OCI-LY1 (cell line): ENCODE data around the gene BET1.

Source experiments
- H2AFZ ChIP-seq: fragments of 200-600 bp; sonication (generic), shearing (Covaris generic); 2 replicates; pipeline ENCODE4 v1.6.0; 2014; ENCODE audit warnings: antibody characterized with exemption, mild to moderate bottlenecking, low read length
- H3F3A ChIP-seq: fragments of 200-600 bp; sonication (generic), shearing (Covaris generic); 2 replicates; pipeline ENCODE4 v1.6.0; 2014; ENCODE audit warnings: mild to moderate bottlenecking, antibody characterized with exemption, low read length, moderate library complexity; ENCODE audit not compliant: insufficient read depth
- H3K27ac ChIP-seq: fragments of 200-600 bp; sonication (generic); 2 replicates; pipeline ENCODE4 v1.5.1; 2014; ENCODE audit warnings: low read length, mixed run types, mild to moderate bottlenecking, low read depth; ENCODE audit not compliant: poor library complexity, severe bottlenecking
- H3K27me3 ChIP-seq: fragments of 200-600 bp; sonication (generic); 2 replicates; pipeline ENCODE4 v1.6.0; 2014; ENCODE audit warnings: antibody characterized with exemption, mild to moderate bottlenecking, low read length, moderate library complexity; ENCODE audit not compliant: insufficient read depth
- H3K36me3 ChIP-seq: fragments of 200-600 bp; sonication (generic); 2 replicates; pipeline ENCODE4 v1.6.1; 2014; ENCODE audit warnings: mild to moderate bottlenecking, antibody characterized with exemption, low read length, moderate library complexity, mixed read lengths; ENCODE audit not compliant: insufficient read depth
- H3K4me1 ChIP-seq: fragments of 200-600 bp; sonication (generic); 2 replicates; pipeline ENCODE4 v1.5.1; 2014; ENCODE audit warnings: mild to moderate bottlenecking, low read length, moderate library complexity; ENCODE audit not compliant: insufficient read depth, severe bottlenecking
- H3K4me2 ChIP-seq: fragments of 200-600 bp; sonication (generic), shearing (Covaris generic); 2 replicates; pipeline ENCODE4 v1.6.1; 2014; ENCODE audit warnings: low read length
- H3K4me3 ChIP-seq: fragments of 200-600 bp; sonication (generic); 2 replicates; pipeline ENCODE4 v1.5.1; 2014; ENCODE audit warnings: low read length, low read depth, mild to moderate bottlenecking, mixed read lengths; ENCODE audit not compliant: poor library complexity, severe bottlenecking
- H3K79me2 ChIP-seq: fragments of 200-600 bp; shearing (Covaris generic); 2 replicates; pipeline ENCODE4 v1.6.1; 2016; ENCODE audit warnings: mixed run types, low read length, mixed read lengths; ENCODE audit not compliant: insufficient read depth
- H3K9ac ChIP-seq: fragments of 200-600 bp; sonication (generic), shearing (Covaris generic); 2 replicates; pipeline ENCODE4 v1.6.1; 2014; ENCODE audit warnings: mild to moderate bottlenecking, low read length, mixed read lengths
- H3K9me2 ChIP-seq: fragments of 200-600 bp; sonication (generic), shearing (Covaris generic); 2 replicates; pipeline ENCODE4 v1.6.1; 2014; ENCODE audit warnings: low read depth, mild to moderate bottlenecking, low read length, mixed read lengths
- H3K9me3 ChIP-seq: fragments of 200-600 bp; shearing (Covaris generic); 2 replicates; pipeline ENCODE4 v1.6.1; 2014; ENCODE audit warnings: low read length, mixed read lengths
- H4K20me1 ChIP-seq: fragments of 200-600 bp; sonication (generic), shearing (Covaris generic); 2 replicates; pipeline ENCODE4 v1.6.0; 2016; ENCODE audit warnings: mild to moderate bottlenecking, low read length; ENCODE audit not compliant: insufficient read depth
- EZH2 ChIP-seq: fragments of 200-600 bp; sonication (generic), shearing (Covaris generic); IDR thresholded peaks from 2 replicates; pipeline ENCODE4 v1.8.0; 2017; ENCODE audit warnings: borderline replicate concordance, mixed run types, mild to moderate bottlenecking, antibody characterized with exemption, low read length, moderate library complexity, mixed read lengths
- TF ChIP-seq, protein P1 (sequence below): fragments of 200-600 bp; sonication (generic), shearing (Covaris generic); IDR thresholded peaks from 2 replicates; pipeline ENCODE4 v1.5.1; 2017; ENCODE audit warnings: mild to moderate bottlenecking, antibody characterized with exemption, low read length, moderate library complexity, mixed read lengths

The BET1 gene

DNA sequence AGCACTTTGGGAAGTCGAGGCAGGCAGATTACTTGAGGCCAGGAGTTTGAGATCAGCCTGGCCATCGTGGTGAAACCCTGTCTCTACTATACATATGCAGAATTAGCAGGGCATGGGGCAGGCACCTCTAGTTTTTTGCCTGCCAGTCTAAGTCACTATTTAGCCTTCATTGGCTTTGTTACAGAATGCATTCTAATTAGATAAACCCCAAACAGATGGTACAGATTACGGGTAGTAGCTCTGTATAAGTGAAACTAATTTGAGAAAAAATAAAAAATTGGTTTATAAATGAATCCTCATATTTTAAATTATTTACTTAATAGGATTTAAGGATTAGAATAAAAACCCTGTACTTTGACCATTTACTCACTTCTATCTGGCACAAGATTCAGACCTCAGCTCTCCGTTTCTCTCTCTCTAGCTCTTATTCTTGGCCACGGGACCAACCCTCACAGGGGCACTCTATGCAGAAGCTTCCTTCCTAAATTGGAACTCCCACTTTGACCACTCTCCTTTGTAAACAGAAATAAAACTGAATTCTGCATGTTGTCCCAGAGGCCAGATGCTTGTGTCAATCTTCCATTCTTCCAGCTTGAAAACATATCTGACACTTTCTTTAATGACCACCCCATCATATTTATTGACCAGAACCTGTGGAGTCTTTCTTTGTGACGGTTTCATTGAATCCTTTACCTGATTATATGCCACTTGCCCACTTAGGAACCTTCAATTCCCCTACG lies 26.8 kb downstream of the BET1 start:
- H3K4me1 ChIP-seq: peaks cover 19% of the 10 kb centered on the region
- no peaks in the 10 kb centered on the region for H4K20me1 ChIP-seq
- no peak overlapping the region; the same call in 1 of the 2 replicates for H2AFZ ChIP-seq
- no peaks in the 10 kb centered on the region for H3K9me3 ChIP-seq
- H3K4me3 ChIP-seq: no peak overlapping the region
- no peaks in the 10 kb centered on the region for H3K36me3 ChIP-seq
- no peaks in the 10 kb centered on the region for H3F3A ChIP-seq
- H3K27ac ChIP-seq: no peak overlapping the region
- H3K9ac ChIP-seq: no peak overlapping the region
- H3K4me2 ChIP-seq: no peak overlapping the region
- H3K79me2 ChIP-seq: no peaks in the 10 kb centered on the region
- no peaks in the 10 kb centered on the region for H3K27me3 ChIP-seq
- TF ChIP-seq, protein P1, sequence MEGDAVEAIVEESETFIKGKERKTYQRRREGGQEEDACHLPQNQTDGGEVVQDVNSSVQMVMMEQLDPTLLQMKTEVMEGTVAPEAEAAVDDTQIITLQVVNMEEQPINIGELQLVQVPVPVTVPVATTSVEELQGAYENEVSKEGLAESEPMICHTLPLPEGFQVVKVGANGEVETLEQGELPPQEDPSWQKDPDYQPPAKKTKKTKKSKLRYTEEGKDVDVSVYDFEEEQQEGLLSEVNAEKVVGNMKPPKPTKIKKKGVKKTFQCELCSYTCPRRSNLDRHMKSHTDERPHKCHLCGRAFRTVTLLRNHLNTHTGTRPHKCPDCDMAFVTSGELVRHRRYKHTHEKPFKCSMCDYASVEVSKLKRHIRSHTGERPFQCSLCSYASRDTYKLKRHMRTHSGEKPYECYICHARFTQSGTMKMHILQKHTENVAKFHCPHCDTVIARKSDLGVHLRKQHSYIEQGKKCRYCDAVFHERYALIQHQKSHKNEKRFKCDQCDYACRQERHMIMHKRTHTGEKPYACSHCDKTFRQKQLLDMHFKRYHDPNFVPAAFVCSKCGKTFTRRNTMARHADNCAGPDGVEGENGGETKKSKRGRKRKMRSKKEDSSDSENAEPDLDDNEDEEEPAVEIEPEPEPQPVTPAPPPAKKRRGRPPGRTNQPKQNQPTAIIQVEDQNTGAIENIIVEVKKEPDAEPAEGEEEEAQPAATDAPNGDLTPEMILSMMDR: no peak
- TF ChIP-seq EZH2: no peak
- H3K9me2 ChIP-seq: no peaks in the 10 kb centered on the region

DNA sequence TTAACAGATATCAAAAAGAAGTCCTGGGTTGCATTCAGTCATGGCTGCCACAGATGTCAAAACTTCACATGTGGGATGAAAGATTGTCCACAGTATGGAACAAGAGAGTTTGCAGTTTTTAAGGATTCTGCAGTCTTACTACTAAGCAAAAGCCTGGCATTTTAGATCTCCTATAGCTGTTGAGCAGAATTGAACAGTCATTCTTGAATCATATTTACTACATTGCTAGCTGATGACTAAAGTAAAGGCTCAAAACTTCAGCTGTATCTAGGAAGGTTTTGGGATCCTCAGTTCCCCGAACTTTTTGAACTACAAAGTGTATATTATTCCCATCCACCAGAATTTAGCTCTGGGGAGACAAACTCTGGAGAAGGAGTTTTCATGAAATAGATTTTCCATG lies 31.0 kb downstream of the BET1 start:
- Histone ChIP-seq H2AFZ (no peak overlapping the region), H3K9me2 (no peaks in the 10 kb centered on the region), H3K4me1 (peaks cover 8% of the 10 kb centered on the region), H4K20me1 (no peaks in the 10 kb centered on the region), H3K9me3 (no peaks in the 10 kb centered on the region), H3K27me3 (no peaks in the 10 kb centered on the region), H3K36me3 (no peaks in the 10 kb centered on the region), H3K79me2 (no peaks in the 10 kb centered on the region), H3K9ac (no peak overlapping the region), H3F3A (no peaks in the 10 kb centered on the region), H3K27ac (no peak overlapping the region), H3K4me2 (no peak overlapping the region), H3K4me3 (no peak overlapping the region)
- TF ChIP-seq EZH2: no peak
- TF ChIP-seq, protein P1: no peak

GRCh38 chr7:93972029-93972725 lies 32.0 kb downstream of the BET1 start:
- H2AFZ ChIP-seq: peak overlapping the region; percentile 16; the same call in 1 of the 2 replicates
- no peak for TF ChIP-seq EZH2
- TF ChIP-seq, protein P1: no peak
- H4K20me1 ChIP-seq: no peaks in the 10 kb centered on the region
- no peak overlapping the region for H3K27ac ChIP-seq
- peaks cover 8% of the 10 kb centered on the region for H3K4me1 ChIP-seq
- H3K9ac ChIP-seq: no peak overlapping the region
- no peaks in the 10 kb centered on the region for H3K27me3 ChIP-seq
- H3K79me2 ChIP-seq: no peaks in the 10 kb centered on the region
- H3F3A ChIP-seq: no peaks in the 10 kb centered on the region
- H3K9me3 ChIP-seq: no peaks in the 10 kb centered on the region
- H3K4me2 ChIP-seq: no peak overlapping the region
- H3K9me2 ChIP-seq: no peaks in the 10 kb centered on the region
- H3K4me3 ChIP-seq: no peak overlapping the region
- no peaks in the 10 kb centered on the region for H3K36me3 ChIP-seq
